GM18867 (cell line): Measurements from ENCODE around the gene RRM2.
"Not testable (repeated sequence)": the region's sequence is repeated elsewhere in the genome, so short reads cannot be mapped to it uniquely, and the experiment has no call there.

Experiments
- ATAC-seq: cut with Tn5 transposase; IDR thresholded peaks from one replicate; pipeline ENCODE4 v1.9.1; 2021; ENCODE audit warnings: mild to moderate bottlenecking, moderate library complexity; ENCODE audit not compliant: unreplicated experiment

The RRM2 gene

GRCh38 chr2:10089565-10090190, 32.9 kb upstream of the RRM2 start:
- no peak for ATAC-seq

GRCh38 chr2:10091182-10091888, 31.2 kb upstream of the RRM2 start:
- ATAC-seq, result no peak

GRCh38 chr2:10091889-10092244, 30.7 kb upstream of the RRM2 start:
- not testable (repeated sequence) for ATAC-seq

- ATAC-seq, result no peak
These were observed 28.2 kb upstream of the RRM2 start for GRCh38 chr2:10094271-10094814.

GRCh38 chr2:10095175-10095574, 27.4 kb upstream of the RRM2 start:
- no peak for ATAC-seq

GRCh38 chr2:10096641-10097040, 25.9 kb upstream of the RRM2 start:
- no peak for ATAC-seq

GRCh38 chr2:10097352-10098148, 25.0 kb upstream of the RRM2 start:
- peak; percentile 69 for ATAC-seq

- ATAC-seq, result no peak
These were observed 21.0 kb upstream of the RRM2 start for GRCh38 chr2:10101491-10101890.

- no peak for ATAC-seq
These were observed 19.4 kb upstream of the RRM2 start for GRCh38 chr2:10103179-10103578.

- not testable (repeated sequence) for ATAC-seq
These were observed 17.6 kb upstream of the RRM2 start for GRCh38 chr2:10104906-10105305.

GRCh38 chr2:10109311-10109710, 13.2 kb upstream of the RRM2 start:
- no peak for ATAC-seq

GRCh38 chr2:10119027-10119325, 3.6 kb upstream of the RRM2 start:
- no peak for ATAC-seq

- no peak for ATAC-seq
These were observed 2.9 kb upstream of the RRM2 start for GRCh38 chr2:10119601-10120157.

GRCh38 chr2:10120158-10120876, 2.2 kb upstream of the RRM2 start:
- ATAC-seq, result peak; percentile 61

GRCh38 chr2:10120877-10121574, 1.5 kb upstream of the RRM2 start:
- ATAC-seq, result no peak

GRCh38 chr2:10123281-10123680, 742 bp downstream of the RRM2 start:
- no peak for ATAC-seq

GRCh38 chr2:10124538-10125045, 2.1 kb downstream of the RRM2 start:
- no peak for ATAC-seq

GRCh38 chr2:10125842-10126631, 3.5 kb downstream of the RRM2 start:
- ATAC-seq, result no peak

GRCh38 chr2:10126632-10127026, 4.1 kb downstream of the RRM2 start:
- no peak for ATAC-seq
